K562 (cell line): ENCODE data around the gene CENPX.

Experiments
- EZH2 ChIP-seq: IDR thresholded peaks from 2 replicates; pipeline ENCODE4 v1.6.1; 2012; ENCODE audit warnings: low read depth, mild to moderate bottlenecking, inconsistent platforms, low read length, borderline replicate concordance
- POLR2AphosphoS2 ChIP-seq: IDR thresholded peaks from 2 replicates; pipeline ENCODE4 v1.6.1; 2012; ENCODE audit warnings: low read length, improper control_type of control experiment

DNA sequence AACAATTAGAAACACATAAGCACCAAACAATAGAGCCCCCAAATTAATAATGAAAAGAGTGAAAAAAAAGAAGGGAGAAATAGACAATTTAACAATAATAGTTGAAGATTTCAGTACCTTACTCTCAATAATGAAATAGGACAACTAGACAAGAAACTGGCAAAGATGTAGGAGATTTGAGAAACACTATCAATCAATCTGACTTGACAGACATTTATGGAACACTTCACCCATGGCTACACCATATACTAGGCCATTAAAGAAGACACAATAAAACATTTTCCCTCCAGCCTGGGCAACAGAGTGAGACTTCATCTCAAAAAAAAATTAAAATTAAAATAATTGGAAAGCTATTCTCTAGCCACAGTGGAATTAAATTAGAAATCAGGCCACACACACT, 47.9 kb upstream of the CENPX start:
- no peak for TF ChIP-seq EZH2
- TF ChIP-seq POLR2AphosphoS2 = no peak
